ENCODE measurements around the gene RPL35. TPM values are rescaled to one million over a fixed set of nuclear protein-coding genes. Genes with fewer than 3 reads are reported as not detected.

The RPL35 gene
- total RNA-seq, 2 experiments from 2014 or later: 1,403 to 1,537 TPM

DNA sequence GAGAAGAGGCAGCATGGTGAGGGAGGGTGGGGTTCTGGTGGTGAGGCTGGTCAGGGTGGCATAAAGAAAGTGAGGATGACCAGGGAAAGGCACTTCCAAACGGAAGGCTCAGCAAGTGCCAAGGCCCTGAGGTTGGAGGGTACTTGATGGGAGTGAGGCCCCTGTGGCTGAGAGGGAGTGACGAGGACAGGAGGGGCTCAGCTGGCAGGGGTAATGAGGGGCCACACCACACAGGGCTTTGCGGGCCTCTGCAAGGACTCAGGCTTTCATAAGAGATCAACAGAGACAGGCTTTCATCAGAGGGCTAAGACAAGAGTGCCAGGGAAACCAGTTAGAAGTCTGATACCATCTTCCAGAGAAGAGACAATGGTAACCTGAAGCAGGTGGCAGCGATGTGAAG is 23.8 kb upstream of the RPL35 start:
- no peak overlapping the region for H3K4me3 Mint-ChIP-seq
- H3K27ac Mint-ChIP-seq: no peak overlapping the region
- H3K27me3 Mint-ChIP-seq: no peaks in the 10 kb centered on the region
- H3K4me1 Mint-ChIP-seq: peaks cover 4% of the 10 kb centered on the region
- CTCF ChIA-PET: interaction anchor here (1.0 kb wide), 1 partner anchor 17 kb away, joined by 3 read pairs; no protein-coding TSS in a partner anchor
- no peak for DNase-seq
- POLR2A ChIA-PET: no interaction called here
- no peaks in the 10 kb centered on the region for H3K9me3 Mint-ChIP-seq
- peaks cover 41% of the 10 kb centered on the region for H3K36me3 Mint-ChIP-seq (ENCODE audit: low read depth)

DNA sequence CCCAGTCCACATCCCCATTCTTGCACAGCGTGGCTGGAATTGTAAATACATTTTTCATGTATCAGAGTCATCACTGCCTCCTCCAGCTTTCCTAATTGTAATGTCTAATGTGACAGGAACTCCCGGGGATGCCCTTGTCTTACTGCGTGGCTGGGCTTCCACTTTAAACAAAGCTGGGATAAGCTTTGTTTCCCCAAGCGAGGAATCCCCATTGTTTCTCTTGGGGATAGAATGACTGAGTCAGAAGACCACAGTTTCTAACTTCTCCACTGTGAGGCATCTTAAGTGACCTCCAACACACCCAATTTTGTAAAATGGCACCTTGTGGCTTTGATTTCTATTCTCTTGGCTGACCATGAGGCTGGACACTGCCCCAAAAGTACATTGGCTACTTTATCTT is 22.6 kb upstream of the RPL35 start:
- ChIA-PET POLR2A (interaction anchor here (0.6 kb wide), 1 partner anchor 258 kb away, joined by 7 read pairs; no protein-coding TSS in a partner anchor), CTCF (interaction anchor here (0.6 to 1.2 kb wide), 2 partner anchors 21 to 31 kb away, joined by 3 to 6 read pairs; partner anchors contain the start of gene WDR38)
- no peaks in the 10 kb centered on the region for H3K9me3 Mint-ChIP-seq
- no peak for DNase-seq
- H3K4me3 Mint-ChIP-seq: no peak overlapping the region
- peaks cover 4% of the 10 kb centered on the region for H3K4me1 Mint-ChIP-seq
- no peaks in the 10 kb centered on the region for H3K27me3 Mint-ChIP-seq
- H3K27ac Mint-ChIP-seq: no peak overlapping the region
- H3K36me3 Mint-ChIP-seq (ENCODE audit: low read depth): peaks cover 35% of the 10 kb centered on the region

DNA sequence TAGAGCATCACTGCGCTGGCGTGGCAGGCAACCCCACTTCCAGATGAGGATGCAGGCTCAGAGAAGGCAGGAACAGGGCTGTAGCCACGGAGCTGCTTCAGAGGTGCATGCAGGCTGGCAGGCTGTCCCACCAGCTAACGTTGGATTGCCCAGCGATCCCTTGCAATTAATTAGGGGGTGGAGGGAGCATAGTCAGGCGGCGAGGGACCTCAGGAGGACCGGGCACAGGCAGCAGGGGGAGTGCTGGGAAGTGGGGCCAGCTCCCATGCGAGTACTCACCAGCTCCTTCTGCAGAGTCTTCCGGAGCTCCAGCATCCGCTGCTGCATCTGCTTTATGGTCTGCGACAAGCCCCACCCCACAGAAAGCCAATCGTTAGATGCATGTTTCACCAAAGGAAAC is 20.5 kb upstream of the RPL35 start:
- peaks cover 5% of the 10 kb centered on the region for H3K4me1 Mint-ChIP-seq
- ChIA-PET POLR2A (no interaction called here), CTCF (interaction anchor here (1.0 kb wide), 1 partner anchor 261 kb away, joined by 3 read pairs; the partner anchor contains the start of gene SCAI)
- no peak overlapping the region for H3K27ac Mint-ChIP-seq
- no peaks in the 10 kb centered on the region for H3K9me3 Mint-ChIP-seq
- no peak overlapping the region for H3K4me3 Mint-ChIP-seq
- no peaks in the 10 kb centered on the region for H3K27me3 Mint-ChIP-seq
- H3K36me3 Mint-ChIP-seq (ENCODE audit: low read depth): peaks cover 36% of the 10 kb centered on the region
- no peak for DNase-seq

DNA sequence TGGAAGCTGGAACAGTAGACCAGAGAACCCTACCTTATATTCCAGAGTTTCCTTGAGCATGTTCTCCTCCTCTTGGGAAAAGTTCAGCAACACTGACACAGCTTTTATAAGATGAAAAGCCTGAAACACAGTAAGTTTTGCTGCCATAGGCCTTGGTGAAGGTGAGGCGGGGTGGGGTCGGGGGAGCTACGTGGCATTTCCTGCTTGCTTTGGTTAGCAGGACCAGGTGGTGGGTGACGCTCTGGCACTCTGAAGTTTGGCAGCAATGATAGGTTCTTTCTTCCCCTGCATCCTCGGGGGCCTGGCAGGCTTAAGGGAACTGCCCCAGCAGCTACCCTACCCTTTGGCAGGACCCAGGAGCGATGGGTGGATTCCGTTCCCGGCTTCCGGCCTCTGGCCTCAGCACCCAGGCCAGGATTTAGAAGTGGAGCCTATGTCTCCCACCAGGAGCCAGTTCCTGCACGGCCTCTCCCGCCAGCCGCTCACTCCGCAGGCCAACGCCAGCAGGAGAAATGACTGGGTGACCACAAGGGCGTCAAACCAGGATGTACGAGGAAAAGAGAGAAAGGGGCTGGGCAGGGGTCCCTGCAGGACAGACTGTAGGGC is 19.5 kb upstream of the RPL35 start:
- ChIA-PET CTCF (interaction anchor here (0.6 to 1.0 kb wide), 2 partner anchors 262 to 644 kb away, joined by 3 read pairs; partner anchors contain the start of gene SCAI), POLR2A (no interaction called here)
- Mint-ChIP-seq H3K4me1 (peaks cover 9% of the 10 kb centered on the region), H3K27me3 (no peaks in the 10 kb centered on the region), H3K9me3 (no peaks in the 10 kb centered on the region), H3K27ac (no peak overlapping the region), H3K4me3 (no peak overlapping the region), H3K36me3 (ENCODE audit: low read depth) (peaks cover 35% of the 10 kb centered on the region)
- no peak for DNase-seq

DNA sequence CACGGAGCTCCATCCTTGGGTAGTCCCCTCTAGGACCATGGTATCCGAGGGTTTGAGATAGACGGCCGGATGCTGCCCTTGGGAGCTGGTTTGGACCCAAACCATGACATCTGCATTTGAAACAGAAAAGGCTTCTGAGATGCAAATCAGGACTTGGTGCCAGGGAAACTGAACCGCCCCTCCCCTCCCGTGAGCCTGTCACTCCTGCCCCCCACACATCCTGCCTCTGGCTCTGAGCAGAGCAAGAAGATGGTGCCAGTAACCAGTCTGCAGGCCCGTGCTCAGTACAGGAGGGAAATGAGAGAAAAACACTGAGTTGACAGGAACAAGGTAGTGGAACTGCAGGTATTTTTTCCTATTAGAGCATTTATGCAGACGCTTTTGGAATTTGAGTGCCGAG is 18.7 kb upstream of the RPL35 start:
- Mint-ChIP-seq H3K4me1 (peaks cover 11% of the 10 kb centered on the region), H3K9me3 (no peaks in the 10 kb centered on the region), H3K27ac (no peak overlapping the region), H3K36me3 (ENCODE audit: low read depth) (peaks cover 34% of the 10 kb centered on the region), H3K27me3 (no peaks in the 10 kb centered on the region), H3K4me3 (no peak overlapping the region)
- DNase-seq: no peak
- POLR2A ChIA-PET: no interaction called here
- CTCF ChIA-PET: no interaction called here

DNA sequence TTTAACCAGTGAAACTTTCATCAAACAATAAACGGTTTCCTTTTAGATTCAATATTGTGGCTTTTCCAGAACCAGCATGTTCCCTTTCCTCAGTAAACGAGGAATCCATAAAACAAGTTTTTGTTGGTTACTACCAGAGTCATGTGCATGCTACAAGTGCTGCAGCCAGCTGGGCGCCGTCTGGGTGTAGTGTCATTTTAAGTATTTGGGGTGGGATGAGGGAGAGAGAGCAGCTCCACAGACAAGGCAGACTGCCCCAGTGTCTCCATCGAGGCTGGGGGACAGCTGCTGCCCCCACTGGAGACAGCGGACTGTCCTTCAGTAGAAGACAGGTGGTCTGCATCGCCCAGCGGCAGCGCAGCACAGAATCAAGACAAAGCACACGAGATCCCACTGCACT is 17.5 kb upstream of the RPL35 start:
- H3K36me3 Mint-ChIP-seq (ENCODE audit: low read depth): peaks cover 37% of the 10 kb centered on the region
- no peak overlapping the region for H3K4me3 Mint-ChIP-seq
- H3K27ac Mint-ChIP-seq: no peak overlapping the region
- ChIA-PET CTCF (interaction anchor here (2.2 kb wide), 1 partner anchor 26 kb away, joined by 7 read pairs; the partner anchor contains the start of gene WDR38), POLR2A (no interaction called here)
- no peak for DNase-seq
- peaks cover 14% of the 10 kb centered on the region for H3K4me1 Mint-ChIP-seq
- H3K9me3 Mint-ChIP-seq: no peaks in the 10 kb centered on the region
- no peaks in the 10 kb centered on the region for H3K27me3 Mint-ChIP-seq

DNA sequence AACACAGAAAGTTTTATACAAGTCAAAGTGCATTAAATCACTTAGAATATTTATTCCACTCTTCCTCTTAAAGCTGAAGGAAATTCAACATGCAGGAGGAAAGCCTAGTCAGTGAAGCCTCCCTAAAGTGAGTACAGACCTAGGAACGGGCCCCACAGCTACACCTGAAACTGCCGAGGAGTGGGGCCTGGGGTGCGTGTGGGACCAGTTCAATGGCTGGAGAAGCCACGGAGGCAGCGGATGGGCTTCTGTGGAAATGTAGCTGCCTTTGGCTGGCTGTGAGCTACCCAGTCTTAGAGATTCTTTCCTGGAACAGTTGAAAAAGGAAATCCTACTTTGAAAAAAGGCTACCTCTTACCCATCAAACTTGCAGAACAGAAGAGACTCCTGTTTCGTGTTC is 16.8 kb upstream of the RPL35 start:
- CTCF ChIA-PET: interaction anchor here (0.6 to 2.2 kb wide), 2 partner anchors 24 to 26 kb away, joined by 3 to 7 read pairs; partner anchors contain the start of gene WDR38
- Mint-ChIP-seq H3K27me3 (no peaks in the 10 kb centered on the region), H3K27ac (no peak overlapping the region), H3K9me3 (no peaks in the 10 kb centered on the region), H3K36me3 (ENCODE audit: low read depth) (peaks cover 38% of the 10 kb centered on the region), H3K4me3 (no peak overlapping the region), H3K4me1 (peaks cover 20% of the 10 kb centered on the region)
- POLR2A ChIA-PET: no interaction called here
- DNase-seq: no peak

DNA sequence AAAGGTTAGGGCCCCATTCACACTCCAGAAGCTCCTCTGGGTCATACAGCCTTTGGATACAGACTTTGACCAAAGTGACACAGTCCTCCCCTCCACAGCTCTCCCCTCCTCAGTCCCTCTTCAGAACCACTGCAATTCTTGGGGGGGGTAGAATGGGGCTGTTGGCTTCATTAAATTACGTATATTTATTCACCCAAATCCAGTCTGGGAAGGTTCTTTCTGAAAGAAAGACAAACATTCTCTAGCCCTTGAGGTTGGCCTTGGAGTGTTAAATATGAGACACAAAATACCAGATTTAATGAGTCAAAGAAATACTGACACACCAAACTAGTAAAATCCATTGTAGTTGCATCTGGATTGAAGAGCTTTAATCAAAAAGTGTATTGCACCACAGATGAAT is 16.3 kb upstream of the RPL35 start:
- Mint-ChIP-seq H3K4me3 (no peak overlapping the region), H3K36me3 (ENCODE audit: low read depth) (peaks cover 43% of the 10 kb centered on the region), H3K27ac (no peak overlapping the region), H3K4me1 (peaks cover 25% of the 10 kb centered on the region), H3K9me3 (no peaks in the 10 kb centered on the region), H3K27me3 (no peaks in the 10 kb centered on the region)
- ChIA-PET POLR2A (no interaction called here), CTCF (interaction anchor here (0.6 to 2.2 kb wide), 2 partner anchors 24 to 25 kb away, joined by 3 to 7 read pairs; partner anchors contain the start of gene WDR38)
- DNase-seq: no peak

DNA sequence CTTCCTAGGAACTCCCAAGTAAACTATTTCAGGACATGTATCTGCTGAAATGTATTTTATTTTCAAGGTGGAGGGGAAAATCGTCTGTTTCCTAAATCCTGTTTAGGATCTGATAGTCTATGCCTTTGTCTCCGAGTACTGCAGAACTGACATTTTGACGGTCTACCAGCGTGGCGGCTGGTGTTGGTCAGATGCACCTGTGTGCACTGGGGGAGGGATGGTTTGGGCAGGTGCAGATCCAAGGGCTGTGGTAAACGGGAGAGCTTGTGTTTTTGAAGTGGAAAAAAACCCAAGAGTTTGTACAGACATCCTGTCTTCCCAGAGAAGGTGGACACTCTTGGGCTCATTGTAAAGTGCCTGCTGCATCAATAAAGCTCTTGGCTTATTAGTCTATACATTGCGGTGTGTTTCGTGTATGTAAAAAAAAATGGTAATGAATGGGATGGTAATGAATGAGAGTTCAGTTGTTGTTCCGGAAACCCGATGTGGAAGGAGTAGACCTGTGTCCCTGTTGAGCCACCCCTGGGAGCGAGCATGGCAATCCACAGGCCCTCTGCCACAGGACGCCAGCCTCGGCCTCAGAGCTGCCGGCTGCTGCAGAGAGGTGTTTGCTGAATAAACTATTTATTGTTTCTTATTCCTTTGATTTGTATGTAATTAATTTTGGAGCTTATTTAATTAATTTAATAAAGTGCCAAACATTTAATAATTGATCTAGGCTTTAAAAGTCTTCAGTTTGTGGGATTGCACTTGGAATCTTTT is 15.4 kb upstream of the RPL35 start:
- ChIA-PET POLR2A (no interaction called here), CTCF (interaction anchor here (2.2 kb wide), 1 partner anchor 24 kb away, joined by 7 read pairs; the partner anchor contains the start of gene WDR38)
- H3K4me3 Mint-ChIP-seq: no peak overlapping the region
- no peaks in the 10 kb centered on the region for H3K27me3 Mint-ChIP-seq
- no peak for DNase-seq
- no peak overlapping the region for H3K27ac Mint-ChIP-seq
- H3K9me3 Mint-ChIP-seq: no peaks in the 10 kb centered on the region
- peaks cover 50% of the 10 kb centered on the region for H3K36me3 Mint-ChIP-seq (ENCODE audit: low read depth)
- H3K4me1 Mint-ChIP-seq: peaks cover 32% of the 10 kb centered on the region

DNA sequence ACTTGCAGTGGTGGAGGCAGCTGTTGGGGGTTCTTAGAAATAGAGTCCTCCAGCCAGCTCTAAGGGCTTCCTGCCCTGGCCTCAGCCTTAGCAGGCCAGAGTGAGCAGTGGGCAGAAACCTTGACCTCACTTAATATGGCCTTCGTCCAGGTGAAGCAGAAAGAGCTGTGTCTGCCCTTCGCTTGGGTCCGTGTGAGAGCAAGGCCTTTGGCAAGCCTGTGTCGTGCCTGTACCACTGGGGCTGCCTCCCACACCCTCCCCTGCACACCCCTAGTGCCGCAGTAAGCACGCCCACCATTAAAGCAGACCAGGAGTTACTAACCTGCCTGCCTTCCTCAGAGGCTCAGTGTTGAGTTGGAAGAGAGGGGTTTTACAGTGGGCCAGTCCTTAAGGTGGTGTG is 13.7 kb upstream of the RPL35 start:
- no peaks in the 10 kb centered on the region for H3K9me3 Mint-ChIP-seq
- H3K36me3 Mint-ChIP-seq (ENCODE audit: low read depth): peaks cover 59% of the 10 kb centered on the region
- no peak overlapping the region for H3K27ac Mint-ChIP-seq
- H3K27me3 Mint-ChIP-seq: no peaks in the 10 kb centered on the region
- ChIA-PET POLR2A (interaction anchor here (1.1 kb wide), 1 partner anchor 14 kb away, joined by 4 read pairs; the partner anchor contains the start of gene RPL35), CTCF (interaction anchor here (0.6 kb wide), 1 partner anchor 255 kb away, joined by 3 read pairs; no protein-coding TSS in a partner anchor)
- no peak for DNase-seq
- H3K4me3 Mint-ChIP-seq: no peak overlapping the region
- H3K4me1 Mint-ChIP-seq: peaks cover 44% of the 10 kb centered on the region

DNA sequence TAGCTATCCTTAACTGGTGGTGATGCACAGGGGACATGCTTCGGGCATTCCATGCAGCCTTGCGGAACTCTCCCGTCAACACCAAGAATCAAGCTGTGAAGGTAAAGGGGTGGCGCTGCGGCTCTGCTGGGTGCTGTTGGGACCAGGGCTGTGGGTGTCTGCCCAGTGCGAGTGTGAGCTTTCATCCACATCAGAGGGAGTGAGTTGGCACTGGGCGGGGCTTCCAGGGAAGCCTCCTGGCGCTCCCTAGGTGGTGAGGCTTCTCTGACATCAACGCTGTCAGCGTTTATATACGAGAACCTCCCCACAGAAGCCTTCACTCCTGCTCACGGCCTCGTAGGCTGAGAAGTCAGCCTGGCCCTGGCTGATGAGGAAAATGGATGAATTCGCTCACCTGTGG is 11.9 kb upstream of the RPL35 start:
- Mint-ChIP-seq H3K9me3 (no peaks in the 10 kb centered on the region), H3K36me3 (ENCODE audit: low read depth) (peaks cover 55% of the 10 kb centered on the region), H3K27ac (no peak overlapping the region), H3K4me3 (no peak overlapping the region), H3K4me1 (peaks cover 46% of the 10 kb centered on the region), H3K27me3 (no peaks in the 10 kb centered on the region)
- no peak for DNase-seq
- ChIA-PET POLR2A (interaction anchor here (0.6 kb wide), 1 partner anchor 97 kb away, joined by 3 read pairs; the partner anchor contains the start of gene OLFML2A), CTCF (interaction anchor here (0.9 to 1.6 kb wide), 2 partner anchors 13 to 21 kb away, joined by 4 to 7 read pairs; partner anchors contain the start of genes ARPC5L, RPL35 and WDR38)

DNA sequence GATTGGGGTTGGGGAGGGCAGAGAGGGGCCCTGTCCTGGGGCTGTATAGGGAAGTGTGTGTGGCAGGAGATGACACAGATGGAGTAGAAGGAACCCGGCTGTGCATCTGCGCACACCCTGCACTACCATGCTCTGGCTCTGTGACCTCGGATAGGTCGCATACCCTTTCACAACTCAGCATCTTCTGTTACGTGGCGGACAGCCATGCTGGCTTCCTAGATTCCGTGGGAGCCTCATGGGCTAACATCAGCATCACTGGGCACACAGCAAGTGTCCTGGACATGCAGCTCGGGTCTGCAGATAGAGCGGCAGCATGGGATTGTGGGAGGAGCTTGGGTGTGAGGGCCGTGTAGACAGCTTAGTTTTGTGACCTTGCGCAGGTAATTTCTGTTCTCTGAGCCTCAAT is 9.4 kb upstream of the RPL35 start:
- peak overlapping the region; percentile 95 for H3K27ac Mint-ChIP-seq
- no peaks in the 10 kb centered on the region for H3K27me3 Mint-ChIP-seq
- peak overlapping the region; percentile 90 for H3K4me3 Mint-ChIP-seq
- peaks cover 59% of the 10 kb centered on the region for H3K4me1 Mint-ChIP-seq
- no peaks in the 10 kb centered on the region for H3K9me3 Mint-ChIP-seq
- CTCF ChIA-PET: interaction anchor here (2.1 to 2.2 kb wide), 2 partner anchors 18 kb away, joined by 10 to 11 read pairs; partner anchors contain the start of gene WDR38
- peaks cover 48% of the 10 kb centered on the region for H3K36me3 Mint-ChIP-seq (ENCODE audit: low read depth)
- POLR2A ChIA-PET: interaction anchor here (0.6 kb wide), 1 partner anchor 103 kb away, joined by 6 read pairs; no protein-coding TSS in a partner anchor
- no peak for DNase-seq

DNA sequence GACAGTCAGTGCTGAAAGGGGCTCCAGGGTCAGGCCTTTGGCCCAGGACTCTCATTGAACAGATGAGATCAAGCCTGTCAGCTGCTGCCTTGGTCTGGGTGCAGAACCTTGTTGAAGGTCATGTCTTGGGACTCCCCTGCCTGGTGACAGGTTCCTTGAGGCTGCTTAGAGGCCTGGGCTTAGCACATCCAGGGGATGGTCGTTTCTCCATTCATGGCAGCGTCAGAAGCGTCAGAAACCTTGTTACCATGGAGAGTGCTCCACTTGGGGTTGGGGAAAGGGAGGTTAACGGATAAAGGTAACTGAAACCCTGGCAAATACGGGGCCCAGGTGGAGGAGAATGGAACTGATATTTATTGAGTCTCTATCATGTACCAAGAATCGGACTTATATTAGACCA is 9.0 kb upstream of the RPL35 start:
- H3K4me3 Mint-ChIP-seq: peak overlapping the region; percentile 90
- ChIA-PET POLR2A (interaction anchor here (0.6 to 1.1 kb wide), 3 partner anchors 10 to 371 kb away, joined by 3 to 6 read pairs (median 3); no protein-coding TSS in a partner anchor), CTCF (interaction anchor here (2.2 kb wide), 1 partner anchor 18 kb away, joined by 11 read pairs; the partner anchor contains the start of gene WDR38)
- DNase-seq: no peak
- no peaks in the 10 kb centered on the region for H3K9me3 Mint-ChIP-seq
- H3K4me1 Mint-ChIP-seq: peaks cover 57% of the 10 kb centered on the region
- no peaks in the 10 kb centered on the region for H3K27me3 Mint-ChIP-seq
- peak overlapping the region; percentile 95 for H3K27ac Mint-ChIP-seq
- peaks cover 44% of the 10 kb centered on the region for H3K36me3 Mint-ChIP-seq (ENCODE audit: low read depth)

All from activated CD4-positive, alpha-beta T cell treated with anti-CD3 and anti-CD28 coated beads, Interleukin-2, amount 10 ng/mL, durations not matched to agents 7 days and 5 days (primary cell).